HG03442 (cell line): ENCODE data around the gene ATP10B.

Source experiments
- ATAC-seq: cut with Tn5 transposase; IDR thresholded peaks from one replicate; pipeline ENCODE4 v1.9.1; 2021; ENCODE audit warnings: mild to moderate bottlenecking, moderate library complexity; ENCODE audit not compliant: unreplicated experiment

Gene ATP10B

GRCh38 chr5:160640406-160640805 is 211.6 kb downstream of the ATP10B start:
- ATAC-seq = no peak

DNA sequence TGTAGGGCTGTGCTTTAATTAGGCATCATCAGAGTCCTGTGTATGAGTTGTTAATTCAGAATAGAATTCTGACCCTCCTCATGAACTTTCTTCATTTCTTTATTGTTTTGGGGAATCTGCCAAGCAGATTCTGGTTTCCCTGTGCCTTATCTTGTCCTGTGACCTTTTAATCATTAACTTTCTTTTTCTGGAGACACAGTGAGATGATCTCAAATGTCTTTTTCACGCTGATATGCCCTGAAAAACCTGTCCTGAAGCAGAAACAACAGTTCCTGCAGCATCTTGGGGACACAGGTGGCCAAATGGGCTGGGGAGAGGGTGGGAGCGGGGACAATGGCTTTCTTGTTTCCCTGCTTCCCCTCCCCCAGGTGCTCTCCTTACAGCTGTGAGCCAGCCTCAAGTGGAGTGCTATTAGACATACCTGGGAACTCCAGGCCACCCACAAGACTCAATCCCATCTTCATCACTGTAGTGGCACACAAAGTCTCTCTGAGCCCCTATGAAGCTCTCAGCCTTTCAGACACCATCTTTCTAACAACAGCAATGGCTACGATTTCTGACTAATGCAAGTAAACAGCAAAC is 213.8 kb downstream of the ATP10B start:
- no peak for ATAC-seq

- ATAC-seq = no peak
These were observed 214.5 kb downstream of the ATP10B start for GRCh38 chr5:160637357-160638090.

- no peak for ATAC-seq
These were observed 216.3 kb downstream of the ATP10B start for GRCh38 chr5:160635663-160636062.

DNA sequence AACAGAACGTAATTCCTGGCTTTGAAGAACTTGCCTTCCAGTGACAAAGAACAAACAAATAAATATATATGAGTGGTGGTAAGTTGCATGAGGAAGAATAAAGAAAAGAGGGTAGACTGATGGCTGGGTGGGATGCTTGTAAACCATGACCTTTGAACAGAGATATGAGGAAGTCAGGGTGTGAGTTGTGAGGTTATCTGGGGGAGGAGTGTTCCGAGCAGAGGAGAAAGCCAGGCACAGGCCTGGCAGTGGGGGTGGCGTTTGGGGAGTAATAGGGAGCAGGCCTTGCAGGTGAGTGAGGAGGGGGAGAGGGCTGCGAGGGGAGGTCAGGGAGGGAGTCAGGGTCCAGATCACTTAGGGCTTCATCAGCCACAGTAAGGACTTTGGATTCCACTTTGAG is 217.0 kb downstream of the ATP10B start:
- ATAC-seq = no peak

DNA sequence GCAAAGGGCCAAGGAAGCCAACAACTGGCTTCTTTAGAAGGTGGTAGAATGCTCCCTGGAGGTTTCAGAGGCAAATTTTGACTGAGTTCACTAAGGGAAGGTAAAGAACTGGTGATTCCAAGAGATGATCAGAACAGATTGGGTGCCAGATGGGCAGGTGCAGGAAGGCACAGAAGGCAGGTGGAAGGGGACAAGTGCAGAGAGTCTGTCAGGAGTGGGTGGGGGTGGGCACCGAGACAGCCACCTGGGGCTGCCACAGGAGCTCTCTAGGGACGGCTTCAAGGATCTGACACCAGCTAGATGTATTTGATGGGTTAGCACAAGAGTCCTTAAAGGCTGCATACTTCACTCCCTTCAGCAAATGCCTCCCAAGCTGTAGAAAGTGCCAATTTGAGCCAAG is 223.0 kb downstream of the ATP10B start:
- ATAC-seq = no peak

- no peak for ATAC-seq
These were observed 223.4 kb downstream of the ATP10B start for GRCh38 chr5:160628619-160628968.

GRCh38 chr5:160627921-160628618 is 223.9 kb downstream of the ATP10B start:
- no peak for ATAC-seq

GRCh38 chr5:160626322-160626721 is 225.7 kb downstream of the ATP10B start:
- ATAC-seq = no peak

DNA sequence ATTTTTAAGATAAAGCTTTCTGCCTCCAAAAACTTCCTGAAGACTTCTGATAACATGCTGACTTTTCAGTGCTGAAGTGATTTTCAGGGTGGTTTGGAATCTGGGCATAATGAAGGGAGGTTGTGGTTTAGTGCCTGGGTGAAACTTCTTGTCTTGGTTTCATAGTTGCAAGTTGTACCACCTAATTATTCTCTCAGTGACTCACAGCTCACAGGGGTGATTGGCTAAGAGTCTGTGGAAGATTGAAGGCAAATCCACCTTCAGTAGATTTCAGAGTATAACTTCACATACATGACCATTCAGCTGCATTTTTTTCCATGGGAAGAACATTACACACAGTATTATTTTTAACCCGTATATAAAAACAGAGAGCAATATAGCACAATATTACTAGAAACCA is 230.5 kb downstream of the ATP10B start:
- no peak for ATAC-seq

DNA sequence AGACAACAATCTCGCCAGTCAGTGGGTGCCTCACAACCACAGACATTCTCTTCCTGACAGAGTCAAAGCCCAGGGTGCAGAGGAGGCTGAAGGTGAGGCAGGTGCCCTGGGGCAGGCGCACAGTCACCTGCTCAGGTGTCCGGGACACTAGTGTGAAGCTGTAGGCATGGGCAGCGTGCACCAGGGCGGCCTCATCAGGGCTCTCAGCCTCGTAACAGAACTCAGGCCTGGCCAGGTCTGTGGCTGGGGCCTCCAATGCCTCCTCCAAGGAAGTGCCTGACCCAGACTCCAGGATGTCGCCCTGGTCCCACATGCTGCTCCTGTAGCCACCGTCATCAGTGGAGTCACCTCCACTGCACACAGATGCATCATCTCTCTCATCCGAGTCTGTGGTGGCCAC is 231.6 kb downstream of the ATP10B start:
- ATAC-seq = no peak

GRCh38 chr5:160619381-160619780 is 232.6 kb downstream of the ATP10B start:
- ATAC-seq = no peak

- no peak for ATAC-seq
These were observed 233.7 kb downstream of the ATP10B start for GRCh38 chr5:160618286-160618685.

- ATAC-seq = no peak
These were observed 235.1 kb downstream of the ATP10B start for GRCh38 chr5:160616712-160617497.

- ATAC-seq = no peak
These were observed 237.9 kb downstream of the ATP10B start for GRCh38 chr5:160614136-160614535.

DNA sequence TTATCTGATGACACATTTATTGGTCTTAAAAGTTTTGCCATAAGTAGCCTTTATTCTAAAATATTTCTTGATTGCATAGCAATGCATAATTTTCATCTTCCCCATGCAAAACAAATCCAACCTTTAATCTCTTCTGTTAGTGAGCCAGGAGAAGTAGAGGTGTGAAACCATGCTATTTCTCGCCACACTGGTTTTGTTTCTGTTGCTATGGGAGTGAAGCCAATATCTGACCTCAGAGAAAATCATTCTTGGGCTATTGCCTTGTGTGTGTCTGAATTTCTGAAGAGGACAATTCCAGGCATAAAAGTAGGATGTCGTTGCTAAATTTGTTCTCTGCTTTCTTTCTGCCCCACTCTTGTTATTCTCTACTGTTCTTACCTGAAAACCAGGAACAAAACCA is 246.7 kb downstream of the ATP10B start:
- ATAC-seq = peak; percentile 59

GRCh38 chr5:160604484-160604883 is 247.5 kb downstream of the ATP10B start:
- no peak for ATAC-seq

- no peak for ATAC-seq
These were observed 249.3 kb downstream of the ATP10B start for GRCh38 chr5:160602744-160603143.

- no peak for ATAC-seq
These were observed 251.0 kb downstream of the ATP10B start for GRCh38 chr5:160601046-160601445.

GRCh38 chr5:160573318-160573717 is 278.7 kb downstream of the ATP10B start:
- no peak for ATAC-seq

GRCh38 chr5:160567031-160567705 is 284.8 kb downstream of the ATP10B start:
- no peak for ATAC-seq
